ENCODE measurements around the gene ADRA1B. TPM values are rescaled to one million over a fixed set of nuclear protein-coding genes. Genes with fewer than 3 reads are reported as not detected.

Gene ADRA1B
- total RNA-seq, 2 experiments from 2014 or later = not detected

- Mint-ChIP-seq H3K27me3 (peaks cover 47% of the 10 kb centered on the region), H3K4me3 (no peak overlapping the region), H3K27ac (no peak overlapping the region), H3K9me3 (no peaks in the 10 kb centered on the region), H3K4me1 (ENCODE audit: low read depth) (no peaks in the 10 kb centered on the region), H3K36me3 (ENCODE audit: low read depth) (no peaks in the 10 kb centered on the region)
- ChIA-PET CTCF (no interaction called here), POLR2A (no interaction called here)
- H3K27me3 ChIP-seq (ENCODE audit: control insufficient read depth in 1 of 2, insufficient read depth in 2 of 2, low read length in 2 of 2) = no peaks in the 10 kb centered on the region
- no peak overlapping the region for H3K4me3 ChIP-seq (ENCODE audit: low read length)
- H3K9me3 ChIP-seq (ENCODE audit: control insufficient read depth in 1 of 2, insufficient read depth in 1 of 2, low read length in 2 of 2) = no peaks in the 10 kb centered on the region
- ATAC-seq (ENCODE audit: poor library complexity) (no peak), DNase-seq (no peak)
- no peaks in the 10 kb centered on the region for H3K4me1 ChIP-seq (ENCODE audit: insufficient read depth, low read length)
- no peak for TF ChIP-seq CTCF (IDR thresholded peaks at IDR 0.05)
- H3K36me3 ChIP-seq (ENCODE audit: insufficient read depth, low read length) = no peaks in the 10 kb centered on the region
- intact Hi-C loops (cut with DNase I, micrococcal nuclease) = no loop called here
- H3K27ac ChIP-seq (ENCODE audit: low read depth in 1 of 2, low read length in 2 of 2) = no peak overlapping the region
These were observed 35.6 kb downstream of the ADRA1B start for GRCh38 chr5:159951834-159952233.

DNA sequence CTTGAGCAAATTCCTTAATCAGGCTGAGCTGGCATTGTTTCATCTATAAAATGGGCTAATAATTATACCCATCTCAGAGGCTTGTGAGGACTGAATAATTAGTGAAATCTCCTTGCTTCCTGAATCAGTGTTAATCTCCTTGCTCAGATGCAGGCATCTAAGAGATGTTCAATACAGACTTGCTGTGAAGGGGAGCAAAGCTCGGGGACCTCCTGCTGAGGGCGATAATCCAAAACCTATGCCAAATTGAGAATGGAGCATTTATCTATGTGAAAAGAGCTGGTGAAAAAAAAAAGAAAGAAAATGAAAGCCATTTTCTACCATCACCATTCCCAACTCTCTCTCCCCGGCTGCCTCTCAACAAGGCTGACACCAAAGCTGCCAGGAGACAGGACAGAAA, 37.3 kb downstream of the ADRA1B start:
- no peak overlapping the region for H3K4me3 ChIP-seq (ENCODE audit: low read length)
- H3K27me3 Mint-ChIP-seq = peaks cover 39% of the 10 kb centered on the region
- H3K36me3 Mint-ChIP-seq (ENCODE audit: low read depth) = no peaks in the 10 kb centered on the region
- no peaks in the 10 kb centered on the region for H3K4me1 ChIP-seq (ENCODE audit: insufficient read depth, low read length)
- ATAC-seq (ENCODE audit: poor library complexity) (no peak), DNase-seq (no peak)
- ChIA-PET POLR2A (no interaction called here), CTCF (no interaction called here)
- no peaks in the 10 kb centered on the region for H3K4me1 Mint-ChIP-seq (ENCODE audit: low read depth)
- no peak for TF ChIP-seq CTCF (IDR thresholded peaks at IDR 0.05)
- no peaks in the 10 kb centered on the region for H3K9me3 Mint-ChIP-seq
- no peak overlapping the region for H3K27ac Mint-ChIP-seq
- H3K27me3 ChIP-seq (ENCODE audit: control insufficient read depth in 1 of 2, insufficient read depth in 2 of 2, low read length in 2 of 2) = no peaks in the 10 kb centered on the region
- no peak overlapping the region for H3K4me3 Mint-ChIP-seq
- H3K36me3 ChIP-seq (ENCODE audit: insufficient read depth, low read length) = no peaks in the 10 kb centered on the region
- intact Hi-C loops (cut with DNase I, micrococcal nuclease) = no loop called here
- H3K27ac ChIP-seq (ENCODE audit: low read depth in 1 of 2, low read length in 2 of 2) = no peak overlapping the region
- H3K9me3 ChIP-seq (ENCODE audit: control insufficient read depth in 1 of 2, insufficient read depth in 1 of 2, low read length in 2 of 2) = no peaks in the 10 kb centered on the region

DNA sequence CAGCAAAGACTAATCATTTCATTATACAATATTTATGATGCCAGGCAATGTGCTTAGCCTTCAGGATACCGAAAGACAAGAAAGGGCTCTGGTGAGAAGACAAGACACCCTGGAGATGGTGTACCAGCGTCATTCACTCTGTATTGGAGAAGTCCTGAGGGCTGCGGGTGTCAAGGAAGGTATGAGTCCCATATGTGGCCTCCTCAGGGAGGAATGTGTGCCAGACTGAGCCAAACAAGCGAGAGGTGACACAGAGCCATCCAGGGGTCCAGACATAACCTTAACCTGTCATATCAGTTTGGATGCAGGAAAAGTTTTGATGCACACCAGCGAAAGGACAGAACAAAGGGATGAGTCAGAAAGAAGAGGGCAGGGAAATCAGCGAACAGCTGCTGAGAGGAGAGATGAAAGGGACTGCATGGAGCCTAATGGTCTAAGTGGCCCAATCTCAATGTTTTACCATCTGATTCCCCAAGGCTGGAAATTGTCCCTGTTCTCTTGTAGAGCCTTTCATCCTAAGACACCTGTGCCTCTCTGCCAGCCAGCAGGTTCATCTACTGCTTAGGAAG, 38.9 kb downstream of the ADRA1B start:
- intact Hi-C loops (cut with DNase I, micrococcal nuclease) = no loop called here
- H3K9me3 ChIP-seq (ENCODE audit: control insufficient read depth in 1 of 2, insufficient read depth in 1 of 2, low read length in 2 of 2) = no peaks in the 10 kb centered on the region
- DNase-seq (no peak), ATAC-seq (ENCODE audit: poor library complexity) (no peak)
- no peaks in the 10 kb centered on the region for H3K36me3 ChIP-seq (ENCODE audit: insufficient read depth, low read length)
- H3K4me1 ChIP-seq (ENCODE audit: insufficient read depth, low read length) = no peaks in the 10 kb centered on the region
- no peaks in the 10 kb centered on the region for H3K36me3 Mint-ChIP-seq (ENCODE audit: low read depth)
- H3K4me1 Mint-ChIP-seq (ENCODE audit: low read depth) = no peaks in the 10 kb centered on the region
- H3K27me3 ChIP-seq (ENCODE audit: control insufficient read depth in 1 of 2, insufficient read depth in 2 of 2, low read length in 2 of 2) = no peaks in the 10 kb centered on the region
- no peak overlapping the region for H3K4me3 Mint-ChIP-seq
- H3K27ac ChIP-seq (ENCODE audit: low read depth in 1 of 2, low read length in 2 of 2) = no peak overlapping the region
- H3K4me3 ChIP-seq (ENCODE audit: low read length) = no peak overlapping the region
- no peaks in the 10 kb centered on the region for H3K9me3 Mint-ChIP-seq
- ChIA-PET POLR2A (no interaction called here), CTCF (no interaction called here)
- H3K27me3 Mint-ChIP-seq = peaks cover 26% of the 10 kb centered on the region
- H3K27ac Mint-ChIP-seq = no peak overlapping the region
- no peak for TF ChIP-seq CTCF (IDR thresholded peaks at IDR 0.05)
